PC-9 (cell line): ENCODE results near the gene EGFR. TPM values are rescaled to one million over a fixed set of nuclear protein-coding genes. Genes with fewer than 3 reads are reported as not detected.
A peak's percentile ranks its signal among the peaks of the same experiment; 100 is the strongest.

ENCODE experiments used
- BruUV-seq: library from RNA; stranded (reverse); fragments of 400-500 nt; replicated peaks from 2 replicates; lab custom pipeline; 2021; lab: Mats Ljungman, UMichigan
- CTCF ChIA-PET: fragments of 300-600 bp; sonication (Branson Sonifier 250); formaldehyde crosslinking; loops from one replicate; lab custom pipeline; 2022; ENCODE audit warnings: antibody characterized with exemption; lab: Charles Lee
- POLR2A ChIA-PET: fragments of 300-600 bp; sonication (Branson Sonifier 250); formaldehyde crosslinking; loops from one replicate; lab custom pipeline; 2022; ENCODE audit warnings: antibody characterized with exemption; ENCODE audit not compliant: unreplicated experiment; lab: Charles Lee
- DNase-seq, 2 experiments: peaks; one replicate each; pipeline versions ENCODE4 v3.0.0 to v3.0.0-alpha.2; 2015 to 2022; ENCODE audit warnings: mixed read lengths in 1 of 2
- H2AFZ ChIP-seq: fragments of 200-600 bp; sonication (generic); 2 replicates; pipeline ENCODE4 v1.8.1; 2017; ENCODE audit warnings: antibody characterized with exemption
- H3F3A ChIP-seq: fragments of 200-600 bp; sonication (generic); 2 replicates; pipeline ENCODE4 v1.8.1; 2017; ENCODE audit warnings: antibody characterized with exemption, mild to moderate bottlenecking, low read depth; ENCODE audit not compliant: insufficient read depth
- H3K27ac ChIP-seq: fragments of 200-600 bp; sonication (generic); 2 replicates; pipeline ENCODE4 v1.6.1; 2016; ENCODE audit warnings: mixed run types
- H3K27me3 ChIP-seq: fragments of 200-600 bp; sonication (generic); 2 replicates; pipeline ENCODE4 v1.6.1; 2016; ENCODE audit warnings: low read depth, mixed run types; ENCODE audit not compliant: insufficient read depth
- H3K36me3 ChIP-seq: fragments of 200-600 bp; sonication (generic); 2 replicates; pipeline ENCODE4 v1.6.1; 2016; ENCODE audit warnings: low read depth, mixed run types
- H3K4me1 ChIP-seq: fragments of 200-600 bp; sonication (generic); replicated peaks from 2 replicates; pipeline ENCODE4 v1.6.1; 2016; ENCODE audit warnings: mixed run types; ENCODE audit not compliant: insufficient read depth
- H3K4me2 ChIP-seq: fragments of 200-600 bp; sonication (generic); 2 replicates; pipeline ENCODE4 v1.6.1; 2017; ENCODE audit warnings: mixed run types
- H3K4me3 ChIP-seq: fragments of 200-600 bp; sonication (generic); 2 replicates; pipeline ENCODE4 v1.6.1; 2016; ENCODE audit warnings: mixed run types
- H3K79me2 ChIP-seq: fragments of 200-600 bp; sonication (generic); 2 replicates; pipeline ENCODE4 v1.6.1; 2017; ENCODE audit warnings: low read depth, mixed run types
- H3K9me2 ChIP-seq: fragments of 200-600 bp; sonication (generic); 2 replicates; pipeline ENCODE4 v1.8.1; 2017; ENCODE audit warnings: mild to moderate bottlenecking; ENCODE audit not compliant: insufficient read depth
- H3K9me3 ChIP-seq: fragments of 200-600 bp; sonication (generic); 2 replicates; pipeline ENCODE4 v1.8.1; 2016; ENCODE audit warnings: low read depth; ENCODE audit not compliant: insufficient read depth
- H4K20me1 ChIP-seq: fragments of 200-600 bp; sonication (generic); 2 replicates; pipeline ENCODE4 v1.8.1; 2017; ENCODE audit not compliant: insufficient read depth
- EZH2 ChIP-seq: fragments of 200-600 bp; sonication (generic); IDR thresholded peaks from 2 replicates; pipeline ENCODE4 v1.8.0; 2017; ENCODE audit warnings: antibody characterized with exemption, low read depth
- intact Hi-C: fragments of 100-400 bp; cut with micrococcal nuclease; formaldehyde crosslinking; loops from one replicate; pipeline ENCODE4 v1.10.0; 2022; ENCODE audit not compliant: unreplicated experiment
- total RNA-seq: library from RNA; stranded (reverse); gene quantifications from 2 replicates; pipeline ENCODE4 v1.2.3, GENCODE V29; 2021
- TF ChIP-seq, protein P1 (sequence below): fragments of 200-600 bp; sonication (generic); conservative IDR thresholded peaks from 2 replicates; pipeline ENCODE4 v1.6.1; 2017; ENCODE audit warnings: mixed run types, antibody characterized with exemption, mild to moderate bottlenecking, moderate library complexity

Gene EGFR
- total RNA-seq, 1 experiment from 2014 or later, result 342 TPM

DNA sequence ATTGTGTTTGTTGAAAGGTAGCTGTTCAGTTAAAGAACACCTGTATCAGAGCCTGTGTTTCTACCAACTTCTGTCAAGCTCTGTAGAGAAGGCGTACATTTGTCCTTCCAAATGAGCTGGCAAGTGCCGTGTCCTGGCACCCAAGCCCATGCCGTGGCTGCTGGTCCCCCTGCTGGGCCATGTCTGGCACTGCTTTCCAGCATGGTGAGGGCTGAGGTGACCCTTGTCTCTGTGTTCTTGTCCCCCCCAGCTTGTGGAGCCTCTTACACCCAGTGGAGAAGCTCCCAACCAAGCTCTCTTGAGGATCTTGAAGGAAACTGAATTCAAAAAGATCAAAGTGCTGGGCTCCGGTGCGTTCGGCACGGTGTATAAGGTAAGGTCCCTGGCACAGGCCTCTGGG, 154.9 kb downstream of the EGFR start:
- peaks cover 91% of the 10 kb centered on the region for H3K36me3 ChIP-seq
- no peak for DNase-seq
- CTCF ChIA-PET, result interaction anchor here (0.7 kb wide), 1 partner anchor 94 kb away, joined by 6 read pairs; no protein-coding TSS in a partner anchor

DNA sequence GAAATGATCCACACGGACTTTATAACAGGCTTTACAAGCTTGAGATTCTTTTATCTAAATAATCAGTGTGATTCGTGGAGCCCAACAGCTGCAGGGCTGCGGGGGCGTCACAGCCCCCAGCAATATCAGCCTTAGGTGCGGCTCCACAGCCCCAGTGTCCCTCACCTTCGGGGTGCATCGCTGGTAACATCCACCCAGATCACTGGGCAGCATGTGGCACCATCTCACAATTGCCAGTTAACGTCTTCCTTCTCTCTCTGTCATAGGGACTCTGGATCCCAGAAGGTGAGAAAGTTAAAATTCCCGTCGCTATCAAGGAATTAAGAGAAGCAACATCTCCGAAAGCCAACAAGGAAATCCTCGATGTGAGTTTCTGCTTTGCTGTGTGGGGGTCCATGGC, 155.6 kb downstream of the EGFR start:
- H3K4me1 ChIP-seq, result no peaks in the 10 kb centered on the region
- no peak overlapping the region for H3K4me3 ChIP-seq
- no peaks in the 10 kb centered on the region; the same call in 1 of the 2 replicates for H4K20me1 ChIP-seq
- H3K9me3 ChIP-seq, result no peaks in the 10 kb centered on the region
- no TSS peak for BruUV-seq
- H3K4me2 ChIP-seq, result no peak overlapping the region
- ChIA-PET CTCF (no interaction called here), POLR2A (no interaction called here)
- H3F3A ChIP-seq, result peaks cover 31% of the 10 kb centered on the region; the same call in 1 of the 2 replicates
- intact Hi-C loops, result no loop called here
- H3K27me3 ChIP-seq, result no peaks in the 10 kb centered on the region
- peaks cover 92% of the 10 kb centered on the region for H3K36me3 ChIP-seq
- H3K27ac ChIP-seq, result no peak overlapping the region
- no peak for TF ChIP-seq EZH2
- TF ChIP-seq, protein P1, sequence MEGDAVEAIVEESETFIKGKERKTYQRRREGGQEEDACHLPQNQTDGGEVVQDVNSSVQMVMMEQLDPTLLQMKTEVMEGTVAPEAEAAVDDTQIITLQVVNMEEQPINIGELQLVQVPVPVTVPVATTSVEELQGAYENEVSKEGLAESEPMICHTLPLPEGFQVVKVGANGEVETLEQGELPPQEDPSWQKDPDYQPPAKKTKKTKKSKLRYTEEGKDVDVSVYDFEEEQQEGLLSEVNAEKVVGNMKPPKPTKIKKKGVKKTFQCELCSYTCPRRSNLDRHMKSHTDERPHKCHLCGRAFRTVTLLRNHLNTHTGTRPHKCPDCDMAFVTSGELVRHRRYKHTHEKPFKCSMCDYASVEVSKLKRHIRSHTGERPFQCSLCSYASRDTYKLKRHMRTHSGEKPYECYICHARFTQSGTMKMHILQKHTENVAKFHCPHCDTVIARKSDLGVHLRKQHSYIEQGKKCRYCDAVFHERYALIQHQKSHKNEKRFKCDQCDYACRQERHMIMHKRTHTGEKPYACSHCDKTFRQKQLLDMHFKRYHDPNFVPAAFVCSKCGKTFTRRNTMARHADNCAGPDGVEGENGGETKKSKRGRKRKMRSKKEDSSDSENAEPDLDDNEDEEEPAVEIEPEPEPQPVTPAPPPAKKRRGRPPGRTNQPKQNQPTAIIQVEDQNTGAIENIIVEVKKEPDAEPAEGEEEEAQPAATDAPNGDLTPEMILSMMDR, result no peak
- H3K9me2 ChIP-seq, result no peaks in the 10 kb centered on the region
- H2AFZ ChIP-seq, result no peak overlapping the region
- H3K79me2 ChIP-seq, result no peaks in the 10 kb centered on the region
- DNase-seq, result no peak

More for the DNA sequence above, 154.9 kb downstream of the EGFR start:
- Histone ChIP-seq H3K27me3 (no peaks in the 10 kb centered on the region), H3K4me2 (no peak overlapping the region), H3F3A (peaks cover 27% of the 10 kb centered on the region; the same call in 1 of the 2 replicates), H2AFZ (no peak overlapping the region), H3K9me3 (no peaks in the 10 kb centered on the region), H3K79me2 (no peaks in the 10 kb centered on the region), H4K20me1 (no peaks in the 10 kb centered on the region; the same call in 1 of the 2 replicates), H3K4me3 (no peak overlapping the region), H3K27ac (no peak overlapping the region), H3K4me1 (no peaks in the 10 kb centered on the region), H3K9me2 (no peaks in the 10 kb centered on the region)
- no TSS peak for BruUV-seq
- intact Hi-C loops, result no loop called here
- POLR2A ChIA-PET, result interaction anchor here (0.8 kb wide), 1 partner anchor 81 kb away, joined by 3 read pairs; no protein-coding TSS in a partner anchor
- TF ChIP-seq, protein P1, result peak; percentile 46
- no peak for TF ChIP-seq EZH2

DNA sequence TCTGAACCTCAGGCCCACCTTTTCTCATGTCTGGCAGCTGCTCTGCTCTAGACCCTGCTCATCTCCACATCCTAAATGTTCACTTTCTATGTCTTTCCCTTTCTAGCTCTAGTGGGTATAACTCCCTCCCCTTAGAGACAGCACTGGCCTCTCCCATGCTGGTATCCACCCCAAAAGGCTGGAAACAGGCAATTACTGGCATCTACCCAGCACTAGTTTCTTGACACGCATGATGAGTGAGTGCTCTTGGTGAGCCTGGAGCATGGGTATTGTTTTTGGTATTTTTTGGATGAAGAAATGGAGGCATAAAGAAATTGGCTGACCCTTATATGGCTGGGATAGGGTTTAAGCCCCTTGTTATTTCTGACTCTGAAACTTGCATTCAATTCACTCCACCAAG, 156.0 kb downstream of the EGFR start:
- ChIA-PET CTCF (no interaction called here), POLR2A (no interaction called here)
- no TSS peak for BruUV-seq
- no peak for DNase-seq
- intact Hi-C loops, result no loop called here
- peaks cover 33% of the 10 kb centered on the region; the same call in 1 of the 2 replicates for H3F3A ChIP-seq
- no peaks in the 10 kb centered on the region for H3K4me1 ChIP-seq
- no peak overlapping the region for H3K4me2 ChIP-seq
- H3K4me3 ChIP-seq, result no peak overlapping the region
- H3K27me3 ChIP-seq, result no peaks in the 10 kb centered on the region
- H3K36me3 ChIP-seq, result peaks cover 92% of the 10 kb centered on the region
- H3K9me3 ChIP-seq, result no peaks in the 10 kb centered on the region
- no peaks in the 10 kb centered on the region for H3K79me2 ChIP-seq
- H2AFZ ChIP-seq, result no peak overlapping the region
- no peaks in the 10 kb centered on the region; the same call in 1 of the 2 replicates for H4K20me1 ChIP-seq
- TF ChIP-seq, protein P1, result no peak
- no peak for TF ChIP-seq EZH2
- no peak overlapping the region for H3K27ac ChIP-seq
- H3K9me2 ChIP-seq, result no peaks in the 10 kb centered on the region
